IMR-90 (cell line): ENCODE data around the gene SLC4A1AP. TPM values are rescaled to one million over a fixed set of nuclear protein-coding genes. Genes with fewer than 3 reads are reported as not detected.

Experiments
- ATAC-seq: fragments of 200-7000 bp; cut with Tn5 transposase; 2 replicates; pipeline ENCODE4 v1.9.1; 2020; ENCODE audit warnings: low read depth, mild to moderate bottlenecking, moderate library complexity
- BruUV-seq: library from RNA; stranded (reverse); fragments of 400-500 nt; replicated peaks from 2 replicates; lab custom pipeline; 2021; lab: Mats Ljungman, UMichigan
- CTCF ChIA-PET: fragments of 300-600 bp; formaldehyde crosslinking; extraction: SDS; loops from one replicate; lab custom pipeline; 2021; ENCODE audit warnings: antibody characterized with exemption; lab: Yijun Ruan, JAX
- POLR2A ChIA-PET: fragments of 300-600 bp; sonication (Branson Sonifier 250); formaldehyde crosslinking; loops from one replicate; lab custom pipeline; 2022; ENCODE audit warnings: antibody characterized with exemption; ENCODE audit not compliant: unreplicated experiment; lab: Charles Lee
- DNase-seq: peaks from one replicate; pipeline ENCODE4 v3.0.0; 2013
- H2AFZ ChIP-seq: replicated peaks from 2 replicates; pipeline ENCODE3; 2013; ENCODE audit warnings: low read length, mild to moderate bottlenecking; ENCODE audit not compliant: poor library complexity
- H2AK5ac ChIP-seq: 2 replicates; pipeline ENCODE4 v1.6.1; 2013; ENCODE audit warnings: low read depth, low read length, inconsistent platforms
- H2AK9ac ChIP-seq: replicated peaks from 2 replicates; pipeline ENCODE3; 2013; ENCODE audit warnings: mild to moderate bottlenecking, low read depth, low read length, moderate library complexity; ENCODE audit not compliant: poor library complexity
- H2BK120ac ChIP-seq: 2 replicates; pipeline ENCODE4 v1.6.1; 2013; ENCODE audit warnings: low read depth, low read length, inconsistent platforms
- H2BK15ac ChIP-seq: 3 replicates; pipeline ENCODE4 v1.6.1; 2013; ENCODE audit warnings: low read depth, low read length, inconsistent platforms
- H2BK20ac ChIP-seq: 2 replicates; pipeline ENCODE4 v1.6.1; 2013; ENCODE audit warnings: low read depth, mild to moderate bottlenecking, inconsistent platforms, low read length, moderate library complexity
- H2BK5ac ChIP-seq: 2 replicates; pipeline ENCODE4 v1.6.1; 2013; ENCODE audit warnings: mild to moderate bottlenecking, low read depth, low read length, inconsistent platforms; ENCODE audit not compliant: poor library complexity, severe bottlenecking
- H3K14ac ChIP-seq: replicated peaks from 2 replicates; pipeline ENCODE4 v1.6.1; 2013; ENCODE audit warnings: low read depth, low read length, inconsistent platforms
- H3K18ac ChIP-seq: 2 replicates; pipeline ENCODE4 v1.6.1; 2013; ENCODE audit warnings: low read depth, low read length, control low read depth
- H3K23ac ChIP-seq: 2 replicates; pipeline ENCODE4 v1.6.1; 2013; ENCODE audit warnings: low read depth, low read length, inconsistent platforms
- H3K27ac ChIP-seq: 2 replicates; pipeline ENCODE4 v1.5.1; 2013; ENCODE audit warnings: mild to moderate bottlenecking, control low read depth, low read length; ENCODE audit not compliant: insufficient read depth
- H3K27me3 ChIP-seq: 2 replicates; pipeline ENCODE4 v1.6.1; 2013; ENCODE audit warnings: low read length; ENCODE audit not compliant: control insufficient read depth, insufficient read depth
- H3K36me3 ChIP-seq: 2 replicates; pipeline ENCODE4 v1.6.1; 2013; ENCODE audit warnings: low read length, mixed read lengths; ENCODE audit not compliant: control insufficient read depth, insufficient read depth
- H3K4ac ChIP-seq: 2 replicates; pipeline ENCODE4 v1.6.1; 2013; ENCODE audit warnings: low read depth, low read length, inconsistent platforms
- H3K4me1 ChIP-seq: 2 replicates; pipeline ENCODE4 v1.6.1; 2013; ENCODE audit warnings: low read length, mixed read lengths; ENCODE audit not compliant: control insufficient read depth, insufficient read depth
- H3K4me2 ChIP-seq: 2 replicates; pipeline ENCODE4 v1.6.1; 2013; ENCODE audit warnings: low read depth, mild to moderate bottlenecking, control low read depth, low read length, moderate library complexity
- H3K4me3 ChIP-seq: 2 replicates; pipeline ENCODE4 v1.5.1; 2013; ENCODE audit warnings: low read depth, mild to moderate bottlenecking, control low read depth, low read length, moderate library complexity; ENCODE audit not compliant: insufficient read depth
- H3K56ac ChIP-seq: 2 replicates; pipeline ENCODE4 v1.6.1; 2013; ENCODE audit warnings: low read length, inconsistent platforms; ENCODE audit not compliant: insufficient read depth; ENCODE audit errors: extremely low read depth
- H3K79me1 ChIP-seq, 2 experiments: 2 replicates each; pipeline ENCODE4 v1.6.1; 2013; ENCODE audit warnings: low read length in 2 of 2, inconsistent platforms in 1 of 2, low read depth in 1 of 2
- H3K9ac ChIP-seq: 2 replicates; pipeline ENCODE4 v1.6.1; 2013; ENCODE audit warnings: low read depth, low read length, control low read depth
- H3K9me1 ChIP-seq: 2 replicates; pipeline ENCODE4 v1.6.1; 2013; ENCODE audit warnings: low read length, inconsistent platforms; ENCODE audit not compliant: insufficient read depth
- H3K9me3 ChIP-seq: 2 replicates; pipeline ENCODE4 v1.6.1; 2013; ENCODE audit warnings: low read length; ENCODE audit not compliant: control insufficient read depth, insufficient read depth
- H4K20me1 ChIP-seq: 2 replicates; pipeline ENCODE4 v1.6.1; 2013; ENCODE audit warnings: low read length, inconsistent platforms; ENCODE audit not compliant: insufficient read depth
- H4K5ac ChIP-seq: 2 replicates; pipeline ENCODE4 v1.6.1; 2013; ENCODE audit warnings: mild to moderate bottlenecking, low read depth, low read length, control low read depth
- H4K8ac ChIP-seq, 2 experiments: 2 replicates each; pipeline ENCODE4 v1.6.1; 2013; ENCODE audit warnings: low read depth in 2 of 2, low read length in 2 of 2, control low read depth in 1 of 2, inconsistent platforms in 1 of 2
- H4K91ac ChIP-seq: 2 replicates; pipeline ENCODE4 v1.6.1; 2013; ENCODE audit warnings: low read depth, low read length, inconsistent platforms; ENCODE audit not compliant: insufficient read depth
- BHLHE40 ChIP-seq: fragments of 150-350 bp; IDR thresholded peaks from 2 replicates; pipeline ENCODE4 v1.6.1; 2016; ENCODE audit warnings: mild to moderate bottlenecking, low read depth, low read length
- CEBPB ChIP-seq: IDR thresholded peaks from 2 replicates; pipeline ENCODE4 v1.6.1; 2012; ENCODE audit warnings: low read depth, low read length, improper control_type of control experiment
- CHD1 ChIP-seq: IDR thresholded peaks from 2 replicates; pipeline ENCODE4 v1.6.1; 2012; ENCODE audit warnings: low read depth, low read length, improper control_type of control experiment
- FOS ChIP-seq: fragments of 150-350 bp; IDR thresholded peaks from 2 replicates; pipeline ENCODE4 v1.6.1; 2016; ENCODE audit warnings: low read depth, low read length
- MAFK ChIP-seq: IDR thresholded peaks from 2 replicates; pipeline ENCODE4 v1.6.1; 2012; ENCODE audit warnings: low read depth, low read length, improper control_type of control experiment
- MAZ ChIP-seq: IDR thresholded peaks from 2 replicates; pipeline ENCODE4 v1.6.1; 2012; ENCODE audit warnings: low read depth, mild to moderate bottlenecking, low read length, improper control_type of control experiment, moderate library complexity, borderline replicate concordance
- MXI1 ChIP-seq: IDR thresholded peaks from 2 replicates; pipeline ENCODE4 v1.6.1; 2012; ENCODE audit warnings: low read depth, mild to moderate bottlenecking, low read length, moderate library complexity, borderline replicate concordance
- NFE2L2 ChIP-seq: fragments of 150-350 bp; IDR thresholded peaks from 2 replicates; pipeline ENCODE4 v1.6.1; 2016; ENCODE audit warnings: low read depth, mild to moderate bottlenecking, low read length
- POLR2A ChIP-seq: IDR thresholded peaks from 2 replicates; pipeline ENCODE4 v1.6.1; 2012; ENCODE audit warnings: mild to moderate bottlenecking, low read depth, low read length
- RAD21 ChIP-seq: IDR thresholded peaks from 2 replicates; pipeline ENCODE4 v1.6.1; 2012; ENCODE audit warnings: low read length, improper control_type of control experiment
- RCOR1 ChIP-seq: IDR thresholded peaks from 2 replicates; pipeline ENCODE4 v1.6.1; 2012; ENCODE audit warnings: mild to moderate bottlenecking, low read length, improper control_type of control experiment; ENCODE audit not compliant: insufficient replicate concordance
- RFX5 ChIP-seq: IDR thresholded peaks from 2 replicates; pipeline ENCODE4 v1.8.0; 2012; ENCODE audit warnings: low read depth, mild to moderate bottlenecking, low read length, moderate library complexity
- SMC3 ChIP-seq: fragments of 150-350 bp; IDR thresholded peaks from 2 replicates; pipeline ENCODE4 v1.6.1; 2016; ENCODE audit warnings: low read depth, mild to moderate bottlenecking, antibody characterized with exemption, low read length, moderate library complexity
- dilution Hi-C: fragments of 300-500 bp; cut with HindIII; formaldehyde crosslinking; loops from one replicate; pipeline ENCODE4 v1.14.3; 2018; ENCODE audit warnings: low sequenced_read_pairs; ENCODE audit not compliant: unreplicated experiment
- in situ Hi-C: fragments of 300-500 bp; cut with MboI; formaldehyde crosslinking; loops from 3 replicates; pipeline ENCODE4 v1.14.3; 2019; ENCODE audit warnings: low sequenced_read_pairs, inconsistent platforms, mixed read lengths
- intact Hi-C: fragments of 100-400 bp; cut with micrococcal nuclease; formaldehyde crosslinking; loops from 2 replicates; pipeline ENCODE4 v1.10.0; 2022
- polyA plus RNA-seq, 3 experiments: library from polyadenylated mRNA; depleted of rRNA; stranded (reverse); fragments of >200 nt; gene quantifications; 2 replicates each; pipeline ENCODE4 v1.2.3, GENCODE V29; 2012; ENCODE audit warnings: low replicate concordance in 1 of 3
- total RNA-seq: library from RNA; depleted of rRNA; stranded (reverse); fragments of >200 nt; gene quantifications from 2 replicates; pipeline ENCODE4 v1.2.3, GENCODE V29; 2012
- TF ChIP-seq, protein P1 (sequence below): fragments of 150-350 bp; IDR thresholded peaks from 2 replicates; pipeline ENCODE4 v1.6.1; 2016; ENCODE audit warnings: low read depth, mild to moderate bottlenecking, low read length, moderate library complexity, borderline replicate concordance
- TF ChIP-seq, protein P2 (sequence below): conservative IDR thresholded peaks from 2 replicates; pipeline ENCODE4 v1.5.1; 2012; ENCODE audit warnings: mild to moderate bottlenecking, low read depth, low read length, improper control_type of control experiment
- TF ChIP-seq, protein P3 (sequence below): fragments of 150-350 bp; IDR thresholded peaks from 2 replicates; pipeline ENCODE4 v1.6.1; 2017; ENCODE audit warnings: mild to moderate bottlenecking, antibody characterized with exemption, low read length, low read depth

Gene SLC4A1AP
- total and polyA plus RNA-seq, 2 of the 4 experiments (the other 2 are of a cell fraction), result 11.7 to 13.6 TPM

DNA sequence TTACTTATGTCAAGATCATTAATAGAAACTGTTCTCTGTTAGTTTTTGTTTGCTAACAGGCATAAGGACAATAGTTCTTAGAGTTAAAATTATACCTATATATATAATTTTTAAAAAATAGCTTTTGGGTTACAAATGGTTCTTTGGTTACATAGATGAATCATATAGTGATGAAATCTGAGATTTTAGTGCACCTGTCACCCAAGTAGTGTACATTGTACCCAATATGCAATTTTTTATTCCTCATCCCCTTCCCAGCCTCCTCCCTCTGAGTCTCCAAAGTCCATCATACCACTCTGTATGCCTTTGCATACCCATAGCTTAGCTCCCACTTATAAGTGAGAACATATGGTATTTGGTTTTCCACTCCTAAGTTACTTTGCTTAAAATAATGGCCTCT, 26.4 kb downstream of the SLC4A1AP start:
- in situ Hi-C loops, result no loop called here
- Histone ChIP-seq H4K20me1 (no peaks in the 10 kb centered on the region), H3K27me3 (no peaks in the 10 kb centered on the region), H3K4ac (no peak overlapping the region), H3K27ac (no peak overlapping the region), H3K4me2 (no peak overlapping the region), H3K9ac (no peak overlapping the region), H2BK5ac (no peak overlapping the region), H3K9me3 (no peaks in the 10 kb centered on the region), H3K56ac (no peak overlapping the region), H4K5ac (no peak overlapping the region), H2BK120ac (no peak overlapping the region), H3K14ac (no peak overlapping the region), H3K4me3 (no peak overlapping the region), H2AFZ (no peak overlapping the region), H2BK15ac (no peak overlapping the region), H3K9me1 (peaks cover 4% of the 10 kb centered on the region; the same call in 1 of the 2 replicates), H2BK20ac (no peak overlapping the region), H3K4me1 (no peaks in the 10 kb centered on the region), H4K91ac (no peak overlapping the region), H2AK9ac (no peak overlapping the region), H3K79me1 (no peaks in the 10 kb centered on the region; a peak in 1 of 4 replicates), H4K8ac (no peak overlapping the region), H3K18ac (no peak overlapping the region), H3K36me3 (peaks cover 22% of the 10 kb centered on the region), H2AK5ac (no peak overlapping the region), H3K23ac (no peak overlapping the region)
- DNase-seq (no peak), ATAC-seq (no peak)
- intact Hi-C loops, result no loop called here
- ChIA-PET POLR2A (no interaction called here), CTCF (no interaction called here)
- no peak for TF ChIP-seq FOS
- TF ChIP-seq RFX5, result no peak
- no peak for TF ChIP-seq SMC3
- TF ChIP-seq NFE2L2, result no peak
- TF ChIP-seq MAZ, result no peak
- TF ChIP-seq, protein P1, sequence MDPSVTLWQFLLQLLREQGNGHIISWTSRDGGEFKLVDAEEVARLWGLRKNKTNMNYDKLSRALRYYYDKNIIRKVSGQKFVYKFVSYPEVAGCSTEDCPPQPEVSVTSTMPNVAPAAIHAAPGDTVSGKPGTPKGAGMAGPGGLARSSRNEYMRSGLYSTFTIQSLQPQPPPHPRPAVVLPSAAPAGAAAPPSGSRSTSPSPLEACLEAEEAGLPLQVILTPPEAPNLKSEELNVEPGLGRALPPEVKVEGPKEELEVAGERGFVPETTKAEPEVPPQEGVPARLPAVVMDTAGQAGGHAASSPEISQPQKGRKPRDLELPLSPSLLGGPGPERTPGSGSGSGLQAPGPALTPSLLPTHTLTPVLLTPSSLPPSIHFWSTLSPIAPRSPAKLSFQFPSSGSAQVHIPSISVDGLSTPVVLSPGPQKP, result no peak
- no peak for TF ChIP-seq CEBPB
- TF ChIP-seq POLR2A, result no peak
- no peak for TF ChIP-seq BHLHE40
- TF ChIP-seq, protein P2, sequence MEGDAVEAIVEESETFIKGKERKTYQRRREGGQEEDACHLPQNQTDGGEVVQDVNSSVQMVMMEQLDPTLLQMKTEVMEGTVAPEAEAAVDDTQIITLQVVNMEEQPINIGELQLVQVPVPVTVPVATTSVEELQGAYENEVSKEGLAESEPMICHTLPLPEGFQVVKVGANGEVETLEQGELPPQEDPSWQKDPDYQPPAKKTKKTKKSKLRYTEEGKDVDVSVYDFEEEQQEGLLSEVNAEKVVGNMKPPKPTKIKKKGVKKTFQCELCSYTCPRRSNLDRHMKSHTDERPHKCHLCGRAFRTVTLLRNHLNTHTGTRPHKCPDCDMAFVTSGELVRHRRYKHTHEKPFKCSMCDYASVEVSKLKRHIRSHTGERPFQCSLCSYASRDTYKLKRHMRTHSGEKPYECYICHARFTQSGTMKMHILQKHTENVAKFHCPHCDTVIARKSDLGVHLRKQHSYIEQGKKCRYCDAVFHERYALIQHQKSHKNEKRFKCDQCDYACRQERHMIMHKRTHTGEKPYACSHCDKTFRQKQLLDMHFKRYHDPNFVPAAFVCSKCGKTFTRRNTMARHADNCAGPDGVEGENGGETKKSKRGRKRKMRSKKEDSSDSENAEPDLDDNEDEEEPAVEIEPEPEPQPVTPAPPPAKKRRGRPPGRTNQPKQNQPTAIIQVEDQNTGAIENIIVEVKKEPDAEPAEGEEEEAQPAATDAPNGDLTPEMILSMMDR, result no peak
- TF ChIP-seq CHD1, result no peak
- TF ChIP-seq RCOR1, result no peak
- TF ChIP-seq, protein P3, sequence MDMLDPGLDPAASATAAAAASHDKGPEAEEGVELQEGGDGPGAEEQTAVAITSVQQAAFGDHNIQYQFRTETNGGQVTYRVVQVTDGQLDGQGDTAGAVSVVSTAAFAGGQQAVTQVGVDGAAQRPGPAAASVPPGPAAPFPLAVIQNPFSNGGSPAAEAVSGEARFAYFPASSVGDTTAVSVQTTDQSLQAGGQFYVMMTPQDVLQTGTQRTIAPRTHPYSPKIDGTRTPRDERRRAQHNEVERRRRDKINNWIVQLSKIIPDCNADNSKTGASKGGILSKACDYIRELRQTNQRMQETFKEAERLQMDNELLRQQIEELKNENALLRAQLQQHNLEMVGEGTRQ, result no peak
- no peak for TF ChIP-seq RAD21
- no peak for TF ChIP-seq MAFK
- no peak for TF ChIP-seq MXI1
- dilution Hi-C loops, result no loop called here
- no TSS peak for BruUV-seq
